Activated CD4-positive, alpha-beta T cell treated with anti-CD3 and anti-CD28 coated beads, Interleukin-2, amount 50 U/mL, for 48 hours (primary cell): ENCODE data around the gene TMPRSS9.
"Not testable (repeated sequence)": the region's sequence is repeated elsewhere in the genome, so short reads cannot be mapped to it uniquely, and the experiment has no call there.

Experiments used
- DNase-seq, 2 experiments: peaks; one replicate each; pipeline ENCODE4 v3.0.0-alpha.2; 2020

The TMPRSS9 gene

GRCh38 chr19:2441096-2441752, 81.2 kb downstream of the TMPRSS9 start:
- no peak for DNase-seq

DNA sequence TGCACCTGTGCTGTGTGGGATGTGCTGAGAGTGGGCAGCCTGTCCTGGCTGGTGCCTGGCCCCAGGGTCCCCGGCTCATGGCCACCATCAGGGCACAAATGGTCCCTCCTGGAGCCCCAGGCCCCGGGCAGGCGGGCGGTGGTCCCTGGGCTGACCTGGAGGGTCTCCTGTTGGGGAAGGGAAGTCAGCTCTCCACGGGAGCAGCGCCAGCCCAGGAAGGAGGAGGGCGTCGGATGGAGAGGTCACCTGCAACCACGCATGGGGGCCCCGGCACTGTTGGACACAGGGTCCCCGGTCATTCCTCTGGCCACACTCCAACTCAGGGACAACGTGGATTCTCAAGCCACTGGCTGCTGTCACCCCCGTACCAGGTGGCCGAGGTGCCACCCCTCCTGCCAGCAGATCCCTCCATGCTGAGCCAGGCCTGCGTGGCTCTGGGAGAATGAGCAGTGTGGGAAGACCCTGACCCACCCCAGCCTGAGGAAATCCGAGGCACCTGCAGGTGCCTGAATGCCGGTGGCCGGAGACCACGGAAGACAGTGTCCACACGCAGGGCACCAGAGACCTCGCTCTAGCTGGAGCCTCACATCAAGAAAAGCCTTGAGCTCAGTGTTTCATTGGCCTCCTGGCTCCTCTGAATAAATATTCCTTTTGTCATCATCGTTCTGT, 83.2 kb downstream of the TMPRSS9 start:
- no peak for DNase-seq

DNA sequence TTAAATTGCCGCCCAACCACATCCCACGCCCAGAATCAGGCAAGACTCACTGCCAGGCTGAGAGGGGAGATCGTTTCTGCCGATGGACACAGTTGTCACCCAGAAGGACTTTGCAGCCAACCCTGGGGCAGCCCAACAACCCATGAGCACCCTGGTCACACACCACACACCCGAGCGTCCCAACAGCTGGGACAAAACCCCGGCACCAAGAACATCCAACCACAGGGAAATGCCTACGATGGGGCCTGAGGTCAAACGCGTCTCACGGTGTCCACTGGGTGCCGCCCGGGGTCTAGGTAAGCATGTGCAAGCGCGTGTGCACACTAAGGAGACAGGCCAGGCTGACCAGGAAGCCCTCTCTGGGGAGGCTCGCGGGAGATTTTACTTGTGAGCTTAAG, 83.7 kb downstream of the TMPRSS9 start:
- DNase-seq, result no peak

DNA sequence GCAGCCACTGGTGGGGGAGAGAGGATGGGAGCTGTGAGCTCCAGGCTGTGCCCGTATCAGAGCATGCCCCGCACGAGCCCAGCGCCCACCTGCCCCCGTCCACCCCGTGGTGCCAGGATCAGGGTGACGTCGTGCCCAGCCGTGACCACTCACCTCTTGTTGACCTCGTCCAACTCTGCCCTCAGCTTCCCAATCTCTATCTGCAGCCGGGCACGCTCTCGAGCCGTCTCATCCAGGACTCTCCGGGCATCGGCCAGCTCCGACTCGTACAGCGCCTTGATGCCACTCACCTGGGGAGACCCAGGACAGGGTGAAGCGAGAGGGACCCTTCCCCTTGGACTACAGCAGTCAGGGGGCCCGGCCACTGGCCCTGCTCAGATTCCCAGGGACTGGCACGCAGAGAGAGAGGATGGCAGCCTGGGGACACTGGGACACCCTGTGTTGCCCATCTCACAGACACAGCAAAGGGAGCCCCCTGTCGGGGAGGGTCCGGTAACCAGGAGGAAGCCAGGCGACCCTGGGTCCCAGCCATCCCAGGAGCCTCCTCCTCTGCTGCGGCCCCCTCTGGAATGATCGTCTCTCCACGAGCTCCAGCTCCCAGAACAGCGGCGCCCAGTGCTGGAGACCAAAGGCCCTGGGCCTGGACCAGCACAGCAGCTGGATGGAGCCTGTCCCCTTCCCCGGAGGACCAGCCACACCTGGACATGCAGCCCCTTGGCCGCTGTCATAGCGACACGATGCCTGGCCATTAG, 84.4 kb downstream of the TMPRSS9 start:
- no peak for DNase-seq

DNA sequence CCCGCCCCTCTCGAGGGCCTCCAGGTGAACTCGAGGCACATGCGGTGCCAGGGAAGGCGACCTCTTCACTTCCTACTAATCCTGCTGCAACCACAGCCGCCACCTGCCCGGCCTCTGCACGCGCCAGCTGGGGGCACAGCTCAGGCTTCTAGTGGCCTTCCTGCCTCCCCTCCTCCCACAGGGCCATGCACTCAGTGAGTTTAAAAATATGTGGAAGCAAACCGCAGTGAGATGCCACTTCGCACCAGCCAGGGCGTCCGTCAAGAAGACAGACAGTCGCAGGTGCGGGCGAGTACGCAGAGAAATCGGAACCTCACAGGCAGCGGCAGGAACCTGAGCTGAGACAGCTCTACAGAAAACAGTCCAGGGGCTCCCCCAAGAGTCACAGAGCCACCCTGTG, 86.3 kb downstream of the TMPRSS9 start:
- no peak for DNase-seq

- no peak for DNase-seq
Observed at GRCh38 chr19:2449019-2449418, 89.0 kb downstream of the TMPRSS9 start.

DNA sequence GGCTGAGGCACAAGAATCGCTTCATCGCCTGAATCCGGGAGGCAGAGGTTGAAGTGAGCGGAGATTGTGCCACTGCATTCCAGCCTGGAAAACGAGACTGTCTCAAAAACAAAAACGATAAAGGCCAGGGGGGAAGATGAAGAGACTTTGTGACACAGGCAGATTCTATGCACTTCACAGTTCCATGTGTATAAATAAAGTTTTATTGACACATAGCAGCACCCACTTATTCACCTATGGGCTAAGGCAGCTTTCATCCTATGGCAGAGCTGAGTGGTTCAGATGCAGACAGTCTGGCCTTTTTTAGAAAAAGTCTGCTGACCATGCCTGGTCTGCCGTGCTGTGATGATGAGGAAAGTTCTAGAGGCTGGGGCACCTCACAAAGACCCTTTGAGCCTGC, 91.1 kb downstream of the TMPRSS9 start:
- DNase-seq, result no peak

DNA sequence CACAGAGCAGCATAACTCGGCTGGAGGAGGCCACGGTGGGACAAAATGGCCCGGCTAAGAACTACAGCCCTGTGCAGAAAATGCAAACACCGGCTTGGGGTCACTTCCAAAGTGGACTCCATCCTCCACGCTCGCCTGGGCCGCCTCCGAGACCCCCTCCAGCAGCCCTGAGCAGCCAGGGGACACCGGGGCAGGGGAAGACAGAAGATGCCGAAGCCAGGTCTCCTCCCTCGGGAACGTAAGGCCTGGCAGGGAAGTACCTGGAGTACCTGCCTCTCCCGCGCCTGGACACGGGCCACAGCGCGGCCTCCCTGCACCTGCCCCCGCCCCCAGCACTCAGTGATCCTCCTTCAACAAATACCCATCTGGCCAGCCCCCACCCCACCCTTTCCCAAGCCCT, 91.7 kb downstream of the TMPRSS9 start:
- no peak for DNase-seq

DNA sequence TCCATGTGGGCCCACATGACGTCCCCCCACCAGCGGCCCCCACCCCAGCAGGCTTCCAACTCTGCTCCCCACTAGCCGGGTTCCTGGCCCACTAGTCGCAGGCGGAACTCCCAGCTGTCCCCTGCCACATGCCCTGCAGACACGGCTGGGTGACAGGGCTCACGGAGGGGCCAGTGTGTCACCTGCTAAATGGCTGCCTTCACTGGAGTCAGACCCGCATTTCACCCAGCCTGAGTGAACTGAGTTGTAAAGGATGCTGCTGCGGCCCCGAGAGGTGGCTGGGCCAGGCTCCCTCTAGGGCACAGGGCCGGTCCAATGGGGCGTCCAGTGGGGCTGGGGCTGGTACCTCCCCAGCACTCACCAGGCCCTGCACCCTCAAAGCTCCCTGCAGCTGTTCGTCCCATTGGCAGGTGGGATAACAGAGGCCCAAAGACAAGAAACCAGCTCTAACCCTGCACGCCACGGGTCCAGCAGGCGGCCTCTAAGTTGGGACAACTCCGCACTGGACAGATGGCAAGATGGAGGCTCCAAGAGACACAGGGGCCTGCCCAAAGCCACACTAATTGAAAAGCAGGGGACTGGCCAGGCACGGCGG, 93.5 kb downstream of the TMPRSS9 start:
- DNase-seq, result no peak

GRCh38 chr19:2454199-2454961, 94.3 kb downstream of the TMPRSS9 start:
- no peak for DNase-seq

DNA sequence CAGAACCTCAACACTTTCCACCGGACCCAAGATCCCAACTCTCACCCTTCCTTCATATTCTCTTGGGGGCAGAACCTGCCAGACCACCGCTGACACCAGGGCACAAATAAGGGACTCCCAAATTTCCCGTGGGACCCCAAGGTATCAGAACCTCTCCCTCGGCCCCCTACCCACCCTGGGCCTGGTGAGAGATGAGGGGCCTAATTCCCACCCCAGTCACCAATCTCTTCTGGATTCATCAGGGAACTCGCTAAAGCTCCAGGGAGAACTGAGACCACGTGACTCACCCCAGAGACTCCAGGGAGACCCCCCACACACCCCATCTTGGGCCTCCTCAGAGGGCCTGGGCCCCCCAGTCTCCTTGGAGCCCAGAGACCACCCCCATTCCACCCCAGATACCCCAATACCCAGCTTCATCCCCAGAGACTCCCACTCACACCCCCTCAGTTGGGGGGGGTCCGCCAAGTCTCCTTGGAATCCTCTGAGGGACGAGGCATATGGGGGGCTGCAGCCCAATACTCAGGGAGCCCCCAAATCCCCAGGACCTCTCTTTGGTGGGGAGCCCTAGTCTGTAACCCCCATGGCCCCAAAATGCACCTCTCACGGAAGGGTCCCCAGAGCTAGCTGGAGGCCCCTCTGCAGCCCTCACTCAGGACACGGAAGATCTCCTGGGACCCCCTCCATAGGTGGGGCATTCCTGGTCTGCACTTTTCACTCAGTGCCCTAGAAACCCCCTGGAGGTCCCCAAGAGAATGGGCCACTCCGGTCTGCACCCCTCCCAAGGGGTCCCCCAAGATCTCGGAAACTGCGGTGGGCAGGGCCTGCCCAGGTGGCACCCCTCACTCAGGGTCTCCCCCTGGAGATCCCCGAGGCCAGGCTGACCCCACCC, 95.1 kb downstream of the TMPRSS9 start:
- DNase-seq, result no peak

- DNase-seq, result peak; percentile 56 to 63
Observed at GRCh38 chr19:2455851-2456570, 95.9 kb downstream of the TMPRSS9 start.

- DNase-seq, result no peak
Observed at GRCh38 chr19:2457394-2458037, 97.5 kb downstream of the TMPRSS9 start.

DNA sequence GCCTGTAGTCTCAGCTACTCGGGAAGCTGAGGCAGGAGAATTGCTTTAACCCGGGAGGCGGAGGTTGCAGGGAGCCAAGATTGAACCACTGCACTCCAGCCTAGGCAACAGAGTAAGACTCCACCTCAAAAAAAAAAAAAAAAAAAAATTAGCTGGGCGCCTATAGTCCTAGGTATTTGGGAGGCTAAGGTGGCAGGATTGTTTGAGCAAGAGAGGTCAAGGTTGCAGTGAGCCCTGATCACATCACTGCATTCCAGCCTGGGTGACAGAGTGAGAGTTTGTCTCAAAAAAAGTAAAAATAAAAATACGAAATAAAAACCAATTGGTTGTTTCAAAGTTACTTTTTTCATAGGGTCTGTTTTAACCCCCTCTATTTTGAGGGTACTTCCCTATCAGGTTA, 98.0 kb downstream of the TMPRSS9 start:
- DNase-seq, result no peak

DNA sequence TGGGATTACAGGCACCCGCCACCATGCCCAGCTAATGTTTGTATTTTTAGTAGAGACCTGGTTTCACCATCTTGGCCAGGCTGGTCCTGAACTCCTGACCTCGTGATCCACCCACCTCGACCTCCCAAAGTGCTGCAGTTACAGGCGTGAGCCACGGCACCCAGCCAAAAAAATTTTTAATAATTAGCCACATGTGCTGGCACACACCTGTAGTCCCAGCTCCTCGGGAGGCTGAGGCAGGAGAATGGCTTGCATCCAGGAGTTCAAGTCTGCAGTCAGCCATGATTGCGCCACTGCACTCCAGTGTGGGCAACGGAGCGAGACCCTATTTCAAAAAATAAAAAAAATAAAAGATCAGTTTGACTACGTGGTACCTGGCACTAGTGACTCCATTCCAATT, 98.7 kb downstream of the TMPRSS9 start:
- not testable (repeated sequence) for DNase-seq

DNA sequence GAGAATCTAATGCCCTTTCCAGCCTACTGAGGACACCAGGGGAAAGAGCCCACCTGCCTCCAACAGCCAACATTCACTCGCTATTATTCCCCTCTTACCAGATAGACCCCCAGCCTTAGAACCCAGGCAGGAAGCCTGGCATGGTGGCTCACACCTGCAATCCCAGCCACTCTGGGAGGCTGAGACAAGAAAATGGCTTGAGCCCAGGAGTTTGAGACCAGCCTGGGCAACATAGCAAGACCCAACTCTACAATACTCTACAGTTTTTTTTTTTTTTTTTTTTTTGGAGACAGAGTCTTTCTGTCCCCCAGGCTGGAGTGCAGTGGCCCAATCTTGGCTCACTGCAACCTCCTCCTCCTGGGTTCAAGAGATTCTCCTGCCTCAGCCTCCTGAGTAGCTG, 100.2 kb downstream of the TMPRSS9 start:
- DNase-seq, result no peak

- peak; percentile 83 to 85 for DNase-seq
Observed at GRCh38 chr19:2461751-2462634, 101.9 kb downstream of the TMPRSS9 start.

DNA sequence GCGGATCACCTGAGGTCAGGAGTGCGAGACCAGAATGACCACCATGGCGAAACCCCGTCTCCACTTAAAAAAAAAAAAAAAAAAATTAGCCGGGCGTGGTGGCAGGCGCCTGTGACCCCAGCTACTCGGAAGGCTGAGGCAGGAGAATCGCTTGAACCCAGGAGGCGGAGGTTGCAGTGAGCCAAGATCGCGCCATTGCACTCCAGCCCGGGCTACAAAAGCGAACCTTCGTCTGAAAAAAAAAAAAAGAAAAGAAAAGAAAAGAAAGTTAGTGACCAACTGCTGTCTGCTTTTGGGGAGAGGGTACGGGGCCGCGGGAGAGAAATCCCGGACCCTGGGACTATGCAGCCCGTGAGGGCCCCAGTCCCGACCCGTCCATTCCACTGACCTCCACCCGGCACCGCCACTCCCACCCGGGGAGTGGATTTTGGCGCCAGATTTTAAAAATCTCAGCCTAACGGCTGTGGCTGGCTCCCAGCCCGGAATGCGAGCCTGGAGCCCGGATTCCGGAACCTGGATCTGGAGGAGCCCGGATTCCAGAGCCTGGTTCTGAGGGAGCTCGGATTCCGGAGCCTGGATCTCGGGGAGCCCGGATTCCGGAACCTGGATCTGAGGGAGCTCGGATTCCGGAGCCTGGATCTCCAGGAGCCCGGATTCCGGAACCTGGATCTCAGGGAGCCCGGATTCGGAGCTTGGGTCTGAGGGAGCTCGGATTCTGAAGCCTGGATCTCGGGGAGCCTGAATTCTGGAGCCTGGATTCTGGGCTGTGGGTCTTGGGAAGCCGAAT, 102.8 kb downstream of the TMPRSS9 start:
- no peak for DNase-seq

DNA sequence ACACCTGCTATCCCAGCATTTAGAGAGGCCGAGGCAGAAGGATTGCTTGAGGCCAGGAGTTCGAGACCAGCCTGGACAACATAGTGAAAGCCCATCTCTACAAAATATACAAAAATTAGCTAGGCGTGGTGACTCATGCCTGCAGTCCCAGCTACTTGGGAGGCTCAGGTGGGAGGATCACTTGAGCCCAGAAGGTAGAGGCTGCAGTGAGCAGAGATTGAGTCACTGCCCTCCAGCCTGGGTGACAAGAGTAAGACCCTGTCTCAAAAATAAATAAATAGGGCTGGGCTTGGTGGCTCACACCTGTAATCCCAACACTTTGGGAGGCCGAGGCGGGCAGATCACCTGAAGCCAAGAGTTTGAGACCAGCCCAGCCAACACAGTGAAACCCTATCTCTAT, 103.6 kb downstream of the TMPRSS9 start:
- not testable (repeated sequence) for DNase-seq
